Progenitor cell of endocrine pancreas (in vitro differentiated cells): ENCODE measurements around the gene PIGN. TPM values are rescaled to one million over a fixed set of nuclear protein-coding genes. Genes with fewer than 3 reads are reported as not detected.

Source experiments
- DNase-seq: peaks from one replicate; pipeline ENCODE4 v3.0.0; 2021; ENCODE audit warnings: low spot score; ENCODE audit not compliant: unreplicated experiment
- H3K27ac Mint-ChIP-seq: 2 replicates; pipeline ENCODE4 v1.8.0; 2021; ENCODE audit warnings: mild to moderate bottlenecking, moderate library complexity, mixed read lengths
- H3K27me3 Mint-ChIP-seq: 2 replicates; pipeline ENCODE4 v1.8.0; 2021; ENCODE audit warnings: mixed read lengths
- H3K36me3 Mint-ChIP-seq: 2 replicates; pipeline ENCODE4 v1.8.0; 2022; ENCODE audit warnings: mixed read lengths; ENCODE audit not compliant: insufficient read depth
- H3K4me1 Mint-ChIP-seq: 2 replicates; pipeline ENCODE4 v1.8.0; 2021; ENCODE audit warnings: low read depth, mixed read lengths
- H3K4me3 Mint-ChIP-seq: 2 replicates; pipeline ENCODE4 v1.8.0; 2021; ENCODE audit warnings: low read depth, mild to moderate bottlenecking, moderate library complexity, mixed read lengths
- H3K9me3 Mint-ChIP-seq: 2 replicates; pipeline ENCODE4 v1.8.0; 2021; ENCODE audit warnings: low read depth, mixed read lengths
- CTCF ChIP-seq: fragments of 200-600 bp; sonication (generic); IDR thresholded peaks from one replicate; pipeline ENCODE4 v1.5.0; 2021; ENCODE audit warnings: antibody characterized with exemption, mild to moderate bottlenecking; ENCODE audit not compliant: unreplicated experiment
- total RNA-seq: library from RNA; stranded (reverse); gene quantifications from 2 replicates; pipeline ENCODE4 v1.2.1, GENCODE V29; 2021

Gene PIGN
- total RNA-seq, 1 donor from 2014 or later = 35.9 TPM

- no peak for DNase-seq
- H3K27me3 Mint-ChIP-seq = no peaks in the 10 kb centered on the region
- H3K4me1 Mint-ChIP-seq = no peaks in the 10 kb centered on the region
- TF ChIP-seq CTCF = no peak
- H3K4me3 Mint-ChIP-seq = no peak overlapping the region
- H3K27ac Mint-ChIP-seq = no peak overlapping the region
- no peaks in the 10 kb centered on the region for H3K9me3 Mint-ChIP-seq
- H3K36me3 Mint-ChIP-seq = no peaks in the 10 kb centered on the region
These were observed 106.5 kb downstream of the PIGN start for GRCh38 chr18:62080172-62080900.

DNA sequence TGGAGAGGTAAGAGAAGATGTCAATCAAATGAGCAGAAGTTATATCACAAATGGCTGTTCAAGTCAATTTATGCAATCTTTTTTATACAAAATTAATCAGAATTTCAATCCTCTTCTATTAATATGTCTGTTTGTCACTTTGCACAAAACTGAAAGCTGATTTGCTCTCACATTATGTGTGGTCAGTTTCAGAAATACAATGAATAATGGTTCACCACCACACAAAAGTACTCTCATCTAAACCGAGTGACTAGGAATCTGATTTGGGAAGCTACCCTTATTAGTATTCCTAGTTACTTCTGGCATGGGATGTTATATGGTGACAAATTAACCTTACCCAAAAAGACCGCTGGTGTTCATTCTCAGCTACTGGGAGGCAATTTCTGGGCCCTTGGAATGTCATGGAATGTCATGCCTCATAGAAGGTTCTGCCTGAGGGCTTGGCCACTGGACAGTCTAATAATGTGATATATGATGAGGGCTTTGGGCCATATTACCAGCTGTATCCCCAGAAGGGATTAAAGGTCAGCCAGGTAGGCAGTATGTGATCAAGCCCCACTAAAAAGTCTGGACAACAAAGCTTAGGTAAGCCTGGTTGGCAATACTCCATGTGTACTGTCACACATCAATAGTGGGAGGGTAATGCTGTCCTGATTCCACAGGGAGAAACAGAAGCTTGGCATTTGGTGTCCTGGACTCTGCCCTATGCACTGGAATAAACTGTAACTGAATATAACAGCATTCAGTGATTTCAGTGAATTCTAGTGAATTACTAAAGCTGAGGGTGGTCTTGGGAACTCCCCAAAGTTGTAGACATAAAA lies 113.2 kb downstream of the PIGN start:
- Mint-ChIP-seq H3K36me3 (no peaks in the 10 kb centered on the region), H3K27ac (no peak overlapping the region), H3K4me3 (no peak overlapping the region), H3K27me3 (no peaks in the 10 kb centered on the region), H3K9me3 (no peaks in the 10 kb centered on the region), H3K4me1 (no peaks in the 10 kb centered on the region)
- no peak for TF ChIP-seq CTCF
- DNase-seq = no peak

- H3K4me1 Mint-ChIP-seq = no peaks in the 10 kb centered on the region
These were observed 114.5 kb downstream of the PIGN start for GRCh38 chr18:62072370-62072769.

DNA sequence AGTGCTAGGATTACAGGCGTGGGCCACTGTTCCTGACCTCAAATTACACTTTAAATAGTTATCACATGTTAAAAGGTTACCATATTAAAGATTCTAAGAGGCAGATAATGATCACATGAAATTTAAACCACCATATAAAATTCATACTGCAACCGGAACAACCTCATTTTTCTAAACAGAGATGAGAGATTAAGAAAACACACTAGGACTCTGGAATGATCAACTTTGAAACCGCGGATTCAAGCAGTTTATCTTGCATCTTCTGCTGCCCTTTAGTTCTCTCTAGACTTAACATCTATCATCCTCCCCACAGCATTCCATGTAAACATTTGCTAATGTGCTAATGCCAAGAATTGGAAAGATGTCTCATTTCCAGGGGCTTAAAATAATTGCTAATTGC lies 115.8 kb downstream of the PIGN start:
- no peaks in the 10 kb centered on the region for H3K36me3 Mint-ChIP-seq
- H3K27me3 Mint-ChIP-seq = no peaks in the 10 kb centered on the region
- H3K9me3 Mint-ChIP-seq = no peaks in the 10 kb centered on the region
- H3K4me1 Mint-ChIP-seq = no peaks in the 10 kb centered on the region
- no peak for DNase-seq
- TF ChIP-seq CTCF = no peak
- H3K4me3 Mint-ChIP-seq = no peak overlapping the region
- no peak overlapping the region for H3K27ac Mint-ChIP-seq

More at GRCh38 chr18:62072370-62072769, 114.5 kb downstream of the PIGN start:
- no peak overlapping the region for H3K4me3 Mint-ChIP-seq
- TF ChIP-seq CTCF = no peak
- no peaks in the 10 kb centered on the region for H3K36me3 Mint-ChIP-seq
- no peaks in the 10 kb centered on the region for H3K9me3 Mint-ChIP-seq
- no peak for DNase-seq
- no peaks in the 10 kb centered on the region for H3K27me3 Mint-ChIP-seq
- H3K27ac Mint-ChIP-seq = no peak overlapping the region

GRCh38 chr18:62070302-62070701 lies 116.6 kb downstream of the PIGN start:
- TF ChIP-seq CTCF = no peak
- no peaks in the 10 kb centered on the region for H3K36me3 Mint-ChIP-seq
- no peak for DNase-seq
- peak overlapping the region; percentile 22 for H3K27ac Mint-ChIP-seq
- no peak overlapping the region for H3K4me3 Mint-ChIP-seq
- no peaks in the 10 kb centered on the region for H3K27me3 Mint-ChIP-seq
- H3K4me1 Mint-ChIP-seq = no peaks in the 10 kb centered on the region
- no peaks in the 10 kb centered on the region for H3K9me3 Mint-ChIP-seq
